PC-3 (cell line): Measurements from ENCODE around the gene INTS4. TPM values are rescaled to one million over a fixed set of nuclear protein-coding genes. Genes with fewer than 3 reads are reported as not detected.
"Not testable (repeated sequence)": the region's sequence is repeated elsewhere in the genome, so short reads cannot be mapped to it uniquely, and the experiment has no call there.

Source experiments
- ATAC-seq: fragments of 200-7000 bp; cut with Tn5 transposase; 2 replicates; pipeline ENCODE4 v1.9.1; 2020; ENCODE audit warnings: mild to moderate bottlenecking, moderate library complexity
- BruUV-seq: library from RNA; stranded (reverse); fragments of 400-500 nt; replicated peaks from 2 replicates; lab custom pipeline; 2021; lab: Mats Ljungman, UMichigan
- CTCF ChIA-PET: fragments of 300-600 bp; sonication (Branson Sonifier 250); formaldehyde crosslinking; loops from one replicate; lab custom pipeline; 2022; ENCODE audit warnings: antibody characterized with exemption; lab: Charles Lee
- POLR2A ChIA-PET: fragments of 300-600 bp; sonication (Branson Sonifier 250); formaldehyde crosslinking; loops from one replicate; lab custom pipeline; 2022; ENCODE audit warnings: antibody characterized with exemption; ENCODE audit not compliant: unreplicated experiment; lab: Charles Lee
- DNase-seq: peaks from one replicate; pipeline ENCODE4 v3.0.0-alpha.2; 2015
- H2AFZ ChIP-seq: fragments of 300-600 bp; sonication (generic); 2 replicates; pipeline ENCODE4 v1.6.0; 2016; ENCODE audit warnings: antibody characterized with exemption, low read length
- H3F3A ChIP-seq: fragments of 300-600 bp; sonication (generic); one replicate; pipeline ENCODE4 v1.6.0; 2017; ENCODE audit warnings: antibody characterized with exemption, low read length, control low read depth, mild to moderate bottlenecking; ENCODE audit not compliant: unreplicated experiment
- H3K27ac ChIP-seq: fragments of 300-600 bp; sonication (generic); 2 replicates; pipeline ENCODE4 v1.5.1; 2016; ENCODE audit warnings: mild to moderate bottlenecking, low read length
- H3K27me3 ChIP-seq: fragments of 300-600 bp; sonication (generic); 2 replicates; pipeline ENCODE4 v1.6.1; 2016; ENCODE audit warnings: low read length, mixed read lengths
- H3K36me3 ChIP-seq: fragments of 300-600 bp; sonication (generic); 2 replicates; pipeline ENCODE4 v1.6.1; 2016; ENCODE audit warnings: low read depth, mixed run types, low read length, mixed read lengths
- H3K4me1 ChIP-seq: fragments of 300-600 bp; sonication (generic); 2 replicates; pipeline ENCODE4 v1.5.1; 2016; ENCODE audit warnings: low read length; ENCODE audit not compliant: insufficient read depth
- H3K4me2 ChIP-seq: fragments of 300-600 bp; sonication (generic); 2 replicates; pipeline ENCODE4 v1.6.0; 2016; ENCODE audit warnings: low read length
- H3K4me3 ChIP-seq: fragments of 300-600 bp; sonication (generic); 2 replicates; pipeline ENCODE4 v1.5.1; 2016; ENCODE audit warnings: mild to moderate bottlenecking, low read length, mixed read lengths
- H3K79me2 ChIP-seq: fragments of 300-600 bp; sonication (generic); 2 replicates; pipeline ENCODE4 v1.6.1; 2017; ENCODE audit warnings: low read length, mixed read lengths
- H3K9ac ChIP-seq: fragments of 300-600 bp; sonication (generic); 2 replicates; pipeline ENCODE4 v1.6.0; 2016; ENCODE audit warnings: mild to moderate bottlenecking, low read length
- H3K9me2 ChIP-seq: fragments of 300-600 bp; sonication (generic); replicated peaks from 2 replicates; pipeline ENCODE4 v1.6.1; 2016; ENCODE audit warnings: mixed run types, low read length, mixed read lengths
- H3K9me3 ChIP-seq: fragments of 300-600 bp; sonication (generic); 2 replicates; pipeline ENCODE4 v1.6.1; 2016; ENCODE audit warnings: low read length, mixed read lengths
- H4K20me1 ChIP-seq: fragments of 300-600 bp; sonication (generic); 2 replicates; pipeline ENCODE4 v1.6.1; 2016; ENCODE audit warnings: low read length, mixed read lengths
- EZH2 ChIP-seq: fragments of 300-600 bp; sonication (generic); IDR thresholded peaks from one replicate; pipeline ENCODE4 v1.6.1; 2017; ENCODE audit warnings: antibody characterized with exemption, mild to moderate bottlenecking, low read length; ENCODE audit not compliant: unreplicated experiment
- EZH2phosphoT487 ChIP-seq: fragments of 300-600 bp; sonication (generic); IDR thresholded peaks from 2 replicates; pipeline ENCODE4 v1.6.1; 2018; ENCODE audit warnings: mild to moderate bottlenecking, antibody characterized with exemption, low read length, borderline replicate concordance
- intact Hi-C: fragments of 100-400 bp; cut with micrococcal nuclease; formaldehyde crosslinking; loops from 2 replicates; pipeline ENCODE4 v1.9.0; 2023
- total RNA-seq: library from RNA; depleted of rRNA; stranded (reverse); fragments of >200 nt; gene quantifications from 2 replicates; pipeline ENCODE4 v1.2.3, GENCODE V29; 2014
- TF ChIP-seq, protein P1 (sequence below): fragments of 300-600 bp; sonication (generic); conservative IDR thresholded peaks from 2 replicates; pipeline ENCODE4 v1.5.1; 2017; ENCODE audit warnings: antibody characterized with exemption, low read depth, mild to moderate bottlenecking, low read length

Gene INTS4
- total RNA-seq, 1 experiment from 2014 or later = 50.8 TPM

DNA sequence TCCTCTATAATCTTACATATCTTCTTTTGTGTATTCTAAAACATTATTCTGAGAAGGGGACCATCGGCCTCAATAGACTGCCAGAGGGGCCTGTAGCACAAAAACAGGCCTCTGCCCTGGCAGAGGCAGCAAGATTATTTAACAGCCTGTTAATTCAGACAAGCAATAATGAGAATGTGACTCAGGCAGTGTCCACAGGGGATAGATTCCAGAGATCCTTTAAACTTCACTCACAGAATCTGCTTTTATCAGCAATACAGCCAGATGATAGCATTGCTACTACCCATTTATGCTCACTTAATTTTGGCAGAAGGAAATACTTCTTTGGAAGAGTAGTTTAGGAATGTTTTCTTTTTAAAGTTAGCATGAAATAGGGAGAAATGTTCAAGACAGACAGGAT lies 128.7 kb downstream of the INTS4 start:
- Histone ChIP-seq H3K27ac (no peak overlapping the region), H3K4me1 (no peaks in the 10 kb centered on the region), H3K9ac (no peak overlapping the region), H3K4me2 (no peak overlapping the region), H3K4me3 (no peak overlapping the region), H3K79me2 (no peaks in the 10 kb centered on the region), H3K36me3 (peaks cover 3% of the 10 kb centered on the region; the same call in 1 of the 2 replicates), H3K9me3 (no peaks in the 10 kb centered on the region), H4K20me1 (no peaks in the 10 kb centered on the region), H2AFZ (no peak overlapping the region), H3K27me3 (no peaks in the 10 kb centered on the region), H3K9me2 (no peaks in the 10 kb centered on the region), H3F3A (no peaks in the 10 kb centered on the region)
- ChIA-PET POLR2A (no interaction called here), CTCF (no interaction called here)
- BruUV-seq = no TSS peak
- ATAC-seq (no peak), DNase-seq (no peak)
- intact Hi-C loops = no loop called here
- TF ChIP-seq EZH2 = no peak
- TF ChIP-seq, protein P1, sequence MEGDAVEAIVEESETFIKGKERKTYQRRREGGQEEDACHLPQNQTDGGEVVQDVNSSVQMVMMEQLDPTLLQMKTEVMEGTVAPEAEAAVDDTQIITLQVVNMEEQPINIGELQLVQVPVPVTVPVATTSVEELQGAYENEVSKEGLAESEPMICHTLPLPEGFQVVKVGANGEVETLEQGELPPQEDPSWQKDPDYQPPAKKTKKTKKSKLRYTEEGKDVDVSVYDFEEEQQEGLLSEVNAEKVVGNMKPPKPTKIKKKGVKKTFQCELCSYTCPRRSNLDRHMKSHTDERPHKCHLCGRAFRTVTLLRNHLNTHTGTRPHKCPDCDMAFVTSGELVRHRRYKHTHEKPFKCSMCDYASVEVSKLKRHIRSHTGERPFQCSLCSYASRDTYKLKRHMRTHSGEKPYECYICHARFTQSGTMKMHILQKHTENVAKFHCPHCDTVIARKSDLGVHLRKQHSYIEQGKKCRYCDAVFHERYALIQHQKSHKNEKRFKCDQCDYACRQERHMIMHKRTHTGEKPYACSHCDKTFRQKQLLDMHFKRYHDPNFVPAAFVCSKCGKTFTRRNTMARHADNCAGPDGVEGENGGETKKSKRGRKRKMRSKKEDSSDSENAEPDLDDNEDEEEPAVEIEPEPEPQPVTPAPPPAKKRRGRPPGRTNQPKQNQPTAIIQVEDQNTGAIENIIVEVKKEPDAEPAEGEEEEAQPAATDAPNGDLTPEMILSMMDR = no peak

DNA sequence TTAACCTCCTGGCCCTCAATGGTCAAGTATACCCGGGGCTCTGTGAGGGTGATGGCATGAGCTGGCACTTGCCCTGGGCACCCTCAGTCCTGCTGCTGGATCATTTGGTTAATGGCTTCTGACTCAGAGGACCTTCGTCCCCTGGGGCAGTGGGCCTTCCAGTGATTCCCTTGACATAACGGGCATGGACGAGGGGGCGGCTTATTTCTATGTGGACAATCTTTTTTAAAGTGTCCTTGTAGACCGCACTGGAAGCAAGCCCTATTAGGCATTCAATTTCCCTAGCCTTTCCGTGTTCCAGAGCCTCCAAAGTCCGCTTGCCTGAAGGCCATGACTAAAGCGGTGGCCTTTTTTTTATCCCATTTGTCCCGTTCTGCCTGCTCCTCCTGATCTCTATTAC lies 133.0 kb downstream of the INTS4 start:
- H3K36me3 ChIP-seq, H3K4me3 ChIP-seq, H2AFZ ChIP-seq, H3F3A ChIP-seq, H3K9ac ChIP-seq, CTCF ChIA-PET, DNase-seq, intact Hi-C loops, H3K79me2 ChIP-seq, H3K9me3 ChIP-seq, H3K27ac ChIP-seq, ATAC-seq, H3K27me3 ChIP-seq, POLR2A ChIA-PET, BruUV-seq, H4K20me1 ChIP-seq, H3K4me2 ChIP-seq, H3K4me1 ChIP-seq, H3K9me2 ChIP-seq: not testable (repeated sequence)

DNA sequence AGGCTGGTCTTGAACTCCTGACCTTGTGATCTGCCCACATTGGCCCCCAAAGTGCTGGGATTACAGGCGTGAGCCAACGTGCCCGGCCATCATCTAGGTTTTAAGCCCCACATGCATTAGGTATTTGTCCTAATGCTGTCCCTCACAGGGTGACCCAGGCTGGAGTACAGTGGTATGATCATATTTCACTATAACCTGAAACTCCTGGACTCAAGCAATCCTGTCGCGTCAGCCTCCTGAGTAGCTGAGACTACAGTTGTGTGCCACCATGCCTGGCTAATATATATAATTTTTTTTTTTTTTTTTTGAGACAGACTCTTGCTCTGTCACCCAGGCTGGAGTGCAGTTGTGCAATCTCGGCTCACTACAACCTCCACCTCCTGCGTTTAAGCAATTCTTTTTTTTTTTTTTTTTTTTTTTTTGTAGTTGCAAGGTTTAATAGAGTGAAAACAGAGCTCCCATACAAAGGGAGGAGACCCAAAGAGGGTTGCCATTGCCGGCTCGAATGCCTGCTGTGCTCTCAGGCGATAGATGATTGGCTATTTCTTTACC lies 136.5 kb downstream of the INTS4 start:
- H3K4me3 ChIP-seq, DNase-seq, CTCF ChIA-PET, POLR2A ChIA-PET, ATAC-seq, H2AFZ ChIP-seq, H3K4me2 ChIP-seq, H3K9ac ChIP-seq, H3K27me3 ChIP-seq, H4K20me1 ChIP-seq, intact Hi-C loops, H3K9me2 ChIP-seq, H3K27ac ChIP-seq, H3K79me2 ChIP-seq, BruUV-seq, H3F3A ChIP-seq, H3K4me1 ChIP-seq: not testable (repeated sequence)
- H3K9me3 ChIP-seq = peaks cover 18% of the 10 kb centered on the region
- peaks cover 36% of the 10 kb centered on the region for H3K36me3 ChIP-seq

DNA sequence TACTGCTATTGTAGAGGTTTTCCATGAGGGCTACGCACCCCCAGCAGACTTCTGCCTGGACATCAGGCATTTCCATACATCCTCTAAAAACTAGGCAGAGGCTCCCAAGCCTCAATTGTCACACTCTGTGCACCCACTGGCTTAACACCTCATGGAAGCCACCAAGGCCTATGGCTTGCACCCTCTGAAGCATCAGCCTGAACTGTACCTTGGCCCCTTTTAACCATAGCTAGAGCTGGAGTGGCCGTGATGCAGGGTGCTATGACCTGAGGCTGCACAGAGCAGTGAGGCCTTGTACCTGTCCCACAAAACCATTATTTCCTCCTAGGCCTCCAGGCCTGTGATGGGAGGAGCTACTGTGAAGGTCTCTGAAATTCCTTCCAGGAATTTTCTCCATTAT lies 139.6 kb downstream of the INTS4 start:
- Histone ChIP-seq H3K27me3 (no peaks in the 10 kb centered on the region), H2AFZ (no peak overlapping the region), H3F3A (no peaks in the 10 kb centered on the region), H3K9ac (no peak overlapping the region), H3K27ac (no peak overlapping the region), H3K36me3 (peaks cover 39% of the 10 kb centered on the region), H3K4me2 (no peak overlapping the region), H3K79me2 (no peaks in the 10 kb centered on the region), H3K4me1 (no peaks in the 10 kb centered on the region), H4K20me1 (no peaks in the 10 kb centered on the region), H3K9me3 (peaks cover 18% of the 10 kb centered on the region), H3K4me3 (no peak overlapping the region; the same call in 1 of the 2 replicates), H3K9me2 (no peaks in the 10 kb centered on the region)
- TF ChIP-seq EZH2 (no peak), EZH2phosphoT487 (no peak)
- TF ChIP-seq, protein P1 = no peak
- no TSS peak for BruUV-seq
- DNase-seq (no peak), ATAC-seq (no peak)
- intact Hi-C loops = no loop called here
- POLR2A ChIA-PET = interaction anchor here (0.6 kb wide), 1 partner anchor 86 kb away, joined by 3 read pairs; no protein-coding TSS in a partner anchor
- CTCF ChIA-PET = no interaction called here
